Right lobe of liver (tissue), 4 donors: ENCODE measurements around the gene INPP4B.

Experiments
- CTCF ChIP-seq, 4 donors: fragments of 200-600 bp in 3 of 4; fragments of 450-650 bp in 1 of 4; IDR thresholded peaks; one replicate each; pipeline versions ENCODE4 v1.5.1 to v1.8.0; 2016 to 2022; ENCODE audit warnings: antibody characterized with exemption in 4 of 4, mild to moderate bottlenecking in 2 of 4
- POLR2A ChIP-seq: fragments of 450-650 bp; IDR thresholded peaks from one replicate; pipeline ENCODE4 v1.6.1; 2017; ENCODE audit warnings: antibody characterized with exemption, mild to moderate bottlenecking
- donor health status: DM: no; HTN: no; CAD: no.
- donor health status: DM: no; HTN: no; CAD: no.
- donor health status: DM: no; HTN: yes; CAD: no.

DNA sequence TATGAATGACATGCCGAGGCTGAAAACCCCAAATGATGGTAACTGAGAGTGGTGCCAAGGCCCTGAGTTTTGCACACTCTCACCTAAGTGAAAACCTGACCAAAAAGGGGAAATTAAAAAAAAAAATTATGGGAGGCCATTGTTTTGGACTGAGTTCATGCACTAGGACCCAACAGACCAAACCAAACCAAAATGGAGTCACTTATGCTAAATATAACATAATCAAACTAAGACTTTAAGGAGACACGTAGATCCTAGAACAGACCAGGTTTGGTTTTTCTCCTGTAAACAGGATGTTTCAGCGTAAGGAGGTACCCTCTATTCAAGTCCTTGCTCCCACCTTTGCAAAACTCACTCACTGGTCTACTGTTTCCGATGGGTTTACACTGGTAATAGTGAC is 453.0 kb downstream of the INPP4B start:
- TF ChIP-seq CTCF (IDR thresholded peaks at IDR 0.05) (no peak), POLR2A (no peak)
